ENCODE data around the gene TOMM22.

Gene TOMM22

DNA sequence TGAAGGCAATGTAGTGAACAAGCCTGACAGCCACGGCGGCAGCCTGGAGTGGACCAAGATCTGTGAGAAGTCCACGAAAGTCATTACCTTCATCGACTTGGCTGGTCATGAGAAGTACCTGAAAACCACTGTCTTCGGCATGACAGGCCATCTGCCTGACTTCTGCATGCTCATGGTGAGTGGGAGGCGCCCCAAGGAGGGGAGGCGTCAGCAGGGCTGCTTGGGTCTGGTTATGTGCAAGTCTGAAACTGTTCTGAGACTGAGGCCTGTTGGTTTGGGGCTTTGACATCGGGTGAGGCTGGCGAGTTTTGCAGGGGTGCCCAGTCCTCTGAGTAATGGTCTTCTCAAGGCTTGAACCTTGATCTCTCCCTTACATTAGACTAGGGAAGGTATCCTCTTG, 35.1 kb downstream of the TOMM22 start:
- DNase-seq = no peak

DNA sequence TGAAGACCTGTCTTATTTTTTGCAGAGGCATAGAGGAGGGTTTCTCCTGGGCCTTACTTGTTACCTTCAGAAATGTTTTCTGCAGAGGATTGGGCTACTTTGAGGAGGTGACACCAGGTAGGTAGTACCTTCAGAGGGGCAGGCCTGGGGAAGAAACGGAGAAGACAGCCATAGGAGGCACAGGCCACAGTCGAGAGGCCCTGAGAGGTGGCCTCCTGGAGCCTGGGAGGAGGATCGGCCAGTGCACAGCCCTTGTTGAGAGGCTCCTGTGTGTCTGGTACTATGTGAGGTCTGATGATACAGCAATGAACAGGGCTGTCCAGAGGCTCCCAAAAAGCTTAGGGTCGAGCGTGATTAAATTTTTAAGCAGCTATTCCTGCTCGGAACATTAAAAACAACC, 35.5 kb downstream of the TOMM22 start:
- no peak for DNase-seq

GRCh38 chr22:38718414-38718813, 36.7 kb downstream of the TOMM22 start:
- DNase-seq = no peak

DNA sequence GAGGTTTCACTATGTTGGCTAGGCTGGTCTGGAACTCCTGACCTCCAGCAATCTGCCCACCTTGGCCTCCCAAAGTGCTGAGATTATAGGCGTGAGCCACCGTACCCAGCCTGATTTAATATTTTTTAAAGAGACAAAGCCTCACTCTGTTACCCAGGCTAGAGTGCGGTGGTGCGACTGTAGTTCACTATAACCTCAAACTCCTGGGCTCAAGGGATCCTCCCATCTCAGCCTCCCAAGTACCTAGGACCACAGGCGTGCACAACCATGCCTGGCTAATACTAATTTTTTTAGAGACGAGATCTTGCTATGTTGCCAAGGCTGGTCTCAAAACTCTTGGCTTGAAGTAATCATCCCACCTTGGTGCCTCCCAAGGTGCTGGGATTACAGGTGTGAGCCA, 37.4 kb downstream of the TOMM22 start:
- DNase-seq = no peak

DNA sequence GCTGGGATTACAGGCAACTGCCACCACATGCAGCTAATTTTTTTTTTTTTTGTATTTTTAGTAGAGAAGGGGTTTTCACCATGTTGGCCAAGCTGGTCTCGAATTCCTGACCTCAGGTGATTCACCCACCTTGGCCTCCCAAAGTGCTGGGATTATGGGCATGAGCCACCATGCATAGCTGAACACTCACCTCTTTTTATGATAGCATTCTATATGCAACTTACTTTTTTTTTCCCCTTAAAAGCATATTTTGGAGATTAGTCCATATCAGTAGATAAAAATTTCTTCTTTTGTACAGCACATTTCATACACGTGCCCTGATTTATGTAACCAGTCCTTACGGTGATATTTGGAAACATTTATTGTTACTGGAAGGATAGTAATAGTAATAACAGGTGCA, 38.6 kb downstream of the TOMM22 start:
- no peak for DNase-seq

GRCh38 chr22:38721551-38721950, 39.8 kb downstream of the TOMM22 start:
- no peak for DNase-seq

- DNase-seq = no peak
These were observed 42.4 kb downstream of the TOMM22 start for GRCh38 chr22:38724176-38724575.

- peak; percentile 21 for DNase-seq
These were observed 43.3 kb downstream of the TOMM22 start for GRCh38 chr22:38724926-38725571.

DNA sequence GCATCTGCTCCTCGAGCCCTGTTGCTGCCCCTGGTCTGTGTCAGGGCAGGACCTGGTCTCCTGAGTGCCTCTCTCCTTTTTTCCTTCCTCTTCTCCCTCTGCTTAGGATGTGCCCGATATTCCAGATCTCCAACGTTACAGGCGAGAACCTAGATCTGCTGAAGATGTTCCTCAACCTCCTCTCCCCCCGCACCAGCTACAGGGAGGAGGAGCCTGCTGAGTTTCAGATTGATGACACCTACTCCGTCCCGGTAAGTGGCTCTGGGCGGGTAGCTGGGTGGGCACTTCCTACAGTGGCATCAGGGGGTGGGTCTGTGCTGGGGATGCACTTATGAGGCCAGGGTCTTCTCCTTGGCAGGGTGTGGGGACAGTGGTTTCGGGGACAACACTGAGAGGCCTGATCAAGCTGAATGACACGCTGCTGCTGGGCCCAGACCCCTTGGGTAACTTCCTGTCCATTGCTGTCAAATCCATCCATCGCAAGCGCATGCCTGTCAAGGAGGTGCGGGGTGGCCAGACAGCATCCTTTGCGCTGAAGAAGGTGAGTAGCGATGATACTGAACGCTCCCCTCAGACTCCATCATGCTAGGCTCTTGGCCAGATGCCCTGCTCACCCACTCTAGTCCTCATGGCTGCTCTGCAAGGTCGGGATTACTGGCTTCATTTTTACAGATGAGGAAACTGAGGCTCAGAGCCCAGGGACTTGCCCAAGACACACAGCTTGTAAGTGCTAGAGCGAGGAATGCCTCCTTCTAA, 44.3 kb downstream of the TOMM22 start:
- DNase-seq = no peak

DNA sequence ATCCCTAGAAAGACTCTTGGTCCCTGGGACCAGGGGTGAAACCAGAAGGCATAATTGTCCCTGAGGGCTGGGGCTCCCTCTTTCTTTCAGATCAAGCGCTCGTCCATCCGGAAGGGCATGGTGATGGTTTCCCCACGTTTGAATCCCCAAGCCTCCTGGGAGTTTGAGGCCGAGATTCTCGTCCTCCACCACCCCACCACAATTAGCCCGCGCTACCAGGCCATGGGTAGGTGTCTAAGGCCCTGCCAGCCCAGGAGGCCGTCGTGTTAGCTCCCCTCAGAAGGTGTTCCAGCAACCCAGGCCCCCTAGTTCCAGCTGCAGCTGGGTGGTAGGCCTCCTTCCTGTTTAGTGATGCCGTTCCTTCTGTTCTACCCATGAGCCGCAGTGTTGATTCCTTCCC, 45.4 kb downstream of the TOMM22 start:
- no peak for DNase-seq

DNA sequence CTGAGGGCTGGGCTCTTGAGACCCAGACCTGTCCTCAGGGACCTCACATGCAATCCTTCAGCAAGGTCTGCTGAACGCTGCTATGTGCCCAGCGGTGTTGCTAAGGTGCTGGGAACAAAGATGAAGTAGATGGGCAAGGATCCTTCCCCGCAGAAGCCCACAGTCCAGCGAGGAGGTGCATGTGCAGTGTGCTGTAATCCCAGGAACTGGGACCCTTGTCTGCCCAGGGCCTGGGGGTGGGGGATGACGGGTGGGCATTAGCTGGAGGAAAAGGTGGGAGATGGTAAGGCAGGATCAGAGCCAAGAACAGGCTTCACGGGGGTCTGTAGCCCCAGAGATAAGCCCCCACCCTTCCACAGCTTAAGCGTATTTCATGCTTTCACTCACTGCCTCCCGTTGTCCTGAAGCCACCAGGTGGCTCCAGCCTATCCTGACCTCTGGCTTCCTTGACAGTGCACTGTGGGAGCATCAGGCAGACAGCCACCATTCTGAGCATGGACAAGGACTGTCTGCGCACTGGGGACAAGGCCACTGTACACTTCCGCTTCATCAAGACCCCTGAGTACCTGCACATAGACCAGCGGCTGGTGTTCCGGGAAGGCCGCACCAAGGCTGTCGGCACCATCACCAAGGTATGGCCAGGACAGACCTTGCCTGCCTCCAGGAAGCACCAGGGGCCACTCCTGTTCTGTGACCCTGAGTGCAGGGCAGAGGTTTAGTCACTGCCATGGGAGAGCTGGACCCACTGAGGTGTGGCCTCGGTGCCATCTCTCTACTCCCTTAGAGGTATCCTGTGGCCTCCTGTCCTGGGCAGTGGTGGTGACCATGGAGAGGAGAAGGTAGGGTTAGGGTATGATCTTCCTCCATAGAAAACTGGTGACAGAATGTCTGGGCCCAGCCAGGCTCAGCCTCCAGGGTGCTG, 46.0 kb downstream of the TOMM22 start:
- DNase-seq = no peak

- no peak for DNase-seq
These were observed 47.4 kb downstream of the TOMM22 start for GRCh38 chr22:38728871-38729796.

GRCh38 chr22:38729946-38730345, 48.2 kb downstream of the TOMM22 start:
- no peak for DNase-seq

DNA sequence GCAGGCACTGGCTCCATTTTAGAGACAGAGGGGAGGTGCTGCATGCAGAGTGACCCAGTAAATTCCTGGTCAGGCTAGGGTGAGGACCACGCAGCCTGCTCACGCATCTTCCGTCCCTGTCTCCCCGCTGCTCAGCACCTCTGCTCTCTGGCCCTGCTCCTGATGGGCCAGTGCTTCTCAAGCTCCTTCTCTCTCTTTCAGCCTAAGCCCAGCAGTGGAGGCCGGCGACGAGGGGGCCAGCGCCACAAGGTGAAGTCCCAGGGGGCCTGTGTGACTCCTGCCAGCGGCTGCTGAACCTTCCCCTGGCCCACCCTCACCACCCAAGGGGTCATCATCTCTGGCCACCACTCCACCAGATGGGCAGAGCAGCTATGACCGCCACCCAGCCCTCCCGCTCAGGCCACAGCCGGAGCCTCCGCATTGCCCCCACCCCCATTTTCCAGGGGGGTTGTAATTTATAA, 48.7 kb downstream of the TOMM22 start:
- no peak for DNase-seq

- no peak for DNase-seq
These were observed 50.0 kb downstream of the TOMM22 start for GRCh38 chr22:38731703-38732161.

DNA sequence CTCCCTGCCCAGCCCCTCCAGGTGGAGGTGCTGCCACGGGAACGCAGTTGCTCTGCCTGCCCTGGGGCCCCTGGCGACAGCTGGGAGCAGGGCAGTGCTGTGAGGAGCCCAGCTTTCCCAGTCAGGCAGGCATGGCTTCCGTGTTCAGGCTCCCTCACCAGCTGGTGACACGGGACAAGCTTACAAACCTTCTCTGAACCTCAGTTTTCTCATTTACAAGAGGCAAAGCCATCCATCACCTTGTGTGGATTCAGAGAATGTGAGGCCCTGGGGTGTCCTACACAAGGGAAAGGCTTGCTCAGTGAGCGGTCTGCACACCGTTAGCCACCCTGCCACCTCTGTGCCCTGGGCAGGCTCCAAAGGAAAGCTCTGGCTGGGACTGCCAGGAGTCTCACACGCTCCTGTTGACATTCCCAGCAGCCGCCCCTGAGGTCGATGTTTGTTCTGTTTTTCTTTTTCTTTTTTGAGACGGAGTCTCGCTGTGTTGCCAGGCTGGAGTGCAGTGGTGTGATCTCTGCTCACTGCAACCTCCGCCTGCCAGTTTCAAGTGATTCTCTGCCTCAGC, 50.6 kb downstream of the TOMM22 start:
- DNase-seq = no peak

- peak; percentile 25 for DNase-seq
These were observed 51.6 kb downstream of the TOMM22 start for GRCh38 chr22:38733329-38733723.

- peak; percentile 72 for DNase-seq
These were observed 52.1 kb downstream of the TOMM22 start for GRCh38 chr22:38733724-38734381.

DNA sequence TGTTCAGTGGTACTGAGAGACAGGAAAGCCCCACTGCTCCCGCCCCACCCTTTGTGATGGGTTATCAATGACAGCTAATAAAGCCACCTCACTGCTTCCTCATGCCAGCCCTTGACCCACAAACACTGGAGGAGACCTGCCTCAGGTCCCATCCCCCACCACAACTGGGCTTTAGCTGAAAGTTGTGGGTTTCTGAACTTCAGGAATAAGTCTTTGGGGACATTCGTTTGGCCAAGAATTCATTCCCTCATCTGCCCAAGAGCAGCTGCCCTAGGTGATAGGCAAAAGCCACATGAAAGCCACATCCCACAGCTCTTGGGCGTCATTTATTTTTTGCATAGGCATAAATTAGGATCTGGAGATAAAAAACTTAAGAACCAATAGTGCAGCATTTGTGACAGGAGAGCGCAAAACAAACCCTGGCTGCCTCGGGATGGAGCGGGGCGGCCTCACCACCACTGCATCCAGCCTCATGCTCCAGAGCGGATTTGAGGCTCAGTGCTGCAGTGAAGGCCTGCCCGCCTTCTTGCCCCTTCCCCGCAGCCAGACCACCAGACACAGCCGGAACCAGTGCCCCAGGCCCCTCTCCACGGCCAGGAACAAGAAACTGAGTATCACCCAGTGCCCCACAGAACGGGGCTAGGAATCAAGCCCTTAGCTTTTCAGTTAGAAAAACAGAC, 52.8 kb downstream of the TOMM22 start:
- no peak for DNase-seq

All from NCI-H1105 (cell line).